SH-SY5Y (cell line): ENCODE measurements around the gene GRP.

Experiments
- GATA2 ChIP-seq: IDR thresholded peaks from 2 replicates; pipeline ENCODE4 v1.6.1; 2011; ENCODE audit warnings: mild to moderate bottlenecking, low read depth, low read length
- GATA3 ChIP-seq: IDR thresholded peaks from 2 replicates; pipeline ENCODE4 v1.6.1; 2011; ENCODE audit warnings: low read depth, mild to moderate bottlenecking, low read length, moderate library complexity

DNA sequence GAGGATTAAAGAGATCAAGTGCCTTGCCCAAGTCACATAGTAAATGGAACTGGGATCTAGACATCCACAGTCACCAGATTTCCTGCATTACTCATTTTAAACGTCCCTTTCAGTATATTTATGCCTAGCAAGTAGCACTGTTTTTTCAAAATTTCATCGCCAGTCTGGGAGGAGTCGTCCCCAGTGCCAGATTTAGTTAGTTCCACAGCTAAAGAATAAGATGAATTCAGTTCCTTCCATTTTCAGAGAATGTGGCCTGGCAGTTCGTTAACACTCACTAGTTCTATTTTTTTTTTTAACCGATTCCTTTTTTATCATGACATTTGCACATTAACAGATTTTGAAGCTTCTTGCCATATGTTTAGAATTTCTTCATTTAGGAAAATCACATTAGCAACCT is 11.2 kb downstream of the GRP start:
- TF ChIP-seq GATA2 (no peak), GATA3 (no peak)
